Limb (tissue), 2 donors: ENCODE measurements around the gene MZF1.
"Not testable (repeated sequence)": the region's sequence is repeated elsewhere in the genome, so short reads cannot be mapped to it uniquely, and the experiment has no call there.

Experiments
- DNase-seq, 2 donors: peaks; one replicate each; pipeline ENCODE4 v3.0.0-alpha.2; 2016; ENCODE audit errors: extremely low spot score in 2 of 2

MZF1 gene

GRCh38 chr19:58572818-58573657 is at the start of gene MZF1:
Gene MZF1, minus strand, starts transcription at chr19:58573335. Its CDS starts 1,946 bp downstream, at chr19:58571389.
- DNase-seq, result peak; percentile 99 to 100

- not testable (repeated sequence) for DNase-seq
Observed at GRCh38 chr19:58607213-58607612, 34.1 kb upstream of the MZF1 start.

GRCh38 chr19:58606251-58606896 is 33.2 kb upstream of the MZF1 start:
- DNase-seq, result not testable (repeated sequence)

- peak in 1 of 2 donors; percentile 38 for DNase-seq
Observed at GRCh38 chr19:58586133-58586765, 13.1 kb upstream of the MZF1 start.

- DNase-seq, result no peak
Observed at GRCh38 chr19:58585442-58586132, 12.5 kb upstream of the MZF1 start.

- DNase-seq, result no peak
Observed at GRCh38 chr19:58584498-58585441, 11.6 kb upstream of the MZF1 start.

- DNase-seq, result no peak
Observed at GRCh38 chr19:58582985-58583384, 9.8 kb upstream of the MZF1 start.

GRCh38 chr19:58581227-58582141 is 8.3 kb upstream of the MZF1 start:
- peak; percentile 79 to 85 for DNase-seq

- DNase-seq, result peak in 1 of 2 donors; percentile 12
Observed at GRCh38 chr19:58579473-58580142, 6.5 kb upstream of the MZF1 start.

- no peak for DNase-seq
Observed at GRCh38 chr19:58578012-58578925, 5.1 kb upstream of the MZF1 start.

- DNase-seq, result not testable (repeated sequence)
Observed at GRCh38 chr19:58577581-58577980, 4.4 kb upstream of the MZF1 start.

GRCh38 chr19:58575183-58576041 is 2.3 kb upstream of the MZF1 start:
- peak; percentile 93 for DNase-seq

GRCh38 chr19:58573658-58574164 is 576 bp upstream of the MZF1 start:
- DNase-seq, result no peak

- no peak for DNase-seq
Observed at GRCh38 chr19:58572026-58572817, 913 bp downstream of the MZF1 start.

- DNase-seq, result no peak
Observed at GRCh38 chr19:58571575-58571947, 1.6 kb downstream of the MZF1 start.
